Stimulated activated CD4-positive, alpha-beta T cell treated with anti-CD3 and anti-CD28 coated beads, Interleukin-4, amount 100 ng/mL, for 1 hour (primary cell): ENCODE results near the gene TNNI3K.
"Not testable (repeated sequence)": the region's sequence is repeated elsewhere in the genome, so short reads cannot be mapped to it uniquely, and the experiment has no call there.

Experiments used
- DNase-seq: peaks from one replicate; pipeline ENCODE4 v3.0.0-alpha.2; 2020

TNNI3K gene

GRCh38 chr1:74235153-74235552, at the start of gene TNNI3K:
TSS of gene TNNI3K (plus strand) at chr1:74235387. CDS start at chr1:74235452, 65 bp downstream.
- no peak for DNase-seq

GRCh38 chr1:74193908-74194307, 41.3 kb upstream of the TNNI3K start:
- DNase-seq, result no peak

GRCh38 chr1:74195339-74195738, 39.8 kb upstream of the TNNI3K start:
- no peak for DNase-seq

GRCh38 chr1:74197255-74197654, 37.9 kb upstream of the TNNI3K start:
- DNase-seq, result no peak

- DNase-seq, result peak; percentile 96
These were observed 37.3 kb upstream of the TNNI3K start, which contains the start of the genes FPGT and LRRIQ3 for GRCh38 chr1:74197657-74198552. TSS of gene FPGT (plus strand) at chr1:74198242. CDS start at chr1:74198279, 37 bp downstream. TSS of gene LRRIQ3 (minus strand) at chr1:74198176. CDS start at chr1:74183684, 14,492 bp downstream.

- DNase-seq, result no peak
These were observed 35.7 kb upstream of the TNNI3K start for GRCh38 chr1:74199504-74199903.

- no peak for DNase-seq
These were observed 29.9 kb upstream of the TNNI3K start for GRCh38 chr1:74205266-74205665.

GRCh38 chr1:74215229-74215628, 20.0 kb upstream of the TNNI3K start:
- no peak for DNase-seq

- DNase-seq, result no peak
These were observed 12.5 kb upstream of the TNNI3K start for GRCh38 chr1:74222701-74223100.

- DNase-seq, result no peak
These were observed 11.7 kb upstream of the TNNI3K start for GRCh38 chr1:74223453-74223852.

GRCh38 chr1:74236440-74236839, 1.3 kb downstream of the TNNI3K start:
- DNase-seq, result no peak

GRCh38 chr1:74237035-74237434, 1.8 kb downstream of the TNNI3K start:
- no peak for DNase-seq

- no peak for DNase-seq
These were observed 2.6 kb downstream of the TNNI3K start for GRCh38 chr1:74237787-74238186.

GRCh38 chr1:74245168-74245772, 10.1 kb downstream of the TNNI3K start:
- DNase-seq, result no peak

GRCh38 chr1:74246315-74246714, 11.1 kb downstream of the TNNI3K start:
- DNase-seq, result no peak

GRCh38 chr1:74247881-74248528, 12.8 kb downstream of the TNNI3K start:
- DNase-seq, result no peak

GRCh38 chr1:74253243-74253824, 18.1 kb downstream of the TNNI3K start:
- DNase-seq, result not testable (repeated sequence)

GRCh38 chr1:74266001-74266400, 30.8 kb downstream of the TNNI3K start:
- no peak for DNase-seq

GRCh38 chr1:74271503-74271902, 36.3 kb downstream of the TNNI3K start:
- no peak for DNase-seq

GRCh38 chr1:74280642-74281396, 45.6 kb downstream of the TNNI3K start:
- no peak for DNase-seq

GRCh38 chr1:74286414-74286813, 51.2 kb downstream of the TNNI3K start:
- no peak for DNase-seq

GRCh38 chr1:74314438-74314837, 79.3 kb downstream of the TNNI3K start:
- no peak for DNase-seq
